Endothelial cell of hepatic sinusoid (primary cell): ENCODE data around the gene ABCB11.

Experiments used
- in situ Hi-C: cut with HindIII; loops from 2 replicates; pipeline ENCODE4 v1.10.0; 2017; ENCODE audit warnings: low sequenced_read_pairs

The ABCB11 gene

GRCh38 chr2:169010633-169011460, 20.3 kb downstream of the ABCB11 start:
- in situ Hi-C loops = no loop called here

GRCh38 chr2:169009865-169010579, 21.1 kb downstream of the ABCB11 start:
- in situ Hi-C loops = no loop called here

GRCh38 chr2:169007941-169008340, 23.2 kb downstream of the ABCB11 start:
- in situ Hi-C loops = no loop called here

GRCh38 chr2:169007356-169007755, 23.8 kb downstream of the ABCB11 start:
- in situ Hi-C loops = no loop called here

- in situ Hi-C loops = no loop called here
Measured at GRCh38 chr2:169006665-169007064, 24.5 kb downstream of the ABCB11 start.

- in situ Hi-C loops = no loop called here
Measured at GRCh38 chr2:169005994-169006393, 25.1 kb downstream of the ABCB11 start.

GRCh38 chr2:169005080-169005598, 26.0 kb downstream of the ABCB11 start:
- in situ Hi-C loops = no loop called here

- in situ Hi-C loops = no loop called here
Measured at GRCh38 chr2:169002161-169002738, 28.9 kb downstream of the ABCB11 start.

- in situ Hi-C loops = no loop called here
Measured at GRCh38 chr2:169001116-169001815, 29.9 kb downstream of the ABCB11 start.

- in situ Hi-C loops = no loop called here
Measured at GRCh38 chr2:168999668-169000213, 31.4 kb downstream of the ABCB11 start.

GRCh38 chr2:168998609-168999211, 32.4 kb downstream of the ABCB11 start:
- in situ Hi-C loops = no loop called here

- in situ Hi-C loops = no loop called here
Measured at GRCh38 chr2:168997794-168998193, 33.3 kb downstream of the ABCB11 start.

- in situ Hi-C loops = no loop called here
Measured at GRCh38 chr2:168997118-168997521, 34.0 kb downstream of the ABCB11 start.

GRCh38 chr2:168995744-168996143, 35.4 kb downstream of the ABCB11 start:
- in situ Hi-C loops = no loop called here

GRCh38 chr2:168993538-168993937, 37.6 kb downstream of the ABCB11 start:
- in situ Hi-C loops = no loop called here

- in situ Hi-C loops = no loop called here
Measured at GRCh38 chr2:168992591-168993349, 38.4 kb downstream of the ABCB11 start.

- in situ Hi-C loops = no loop called here
Measured at GRCh38 chr2:168992026-168992425, 39.1 kb downstream of the ABCB11 start.

GRCh38 chr2:168988755-168989154, 42.4 kb downstream of the ABCB11 start:
- in situ Hi-C loops = no loop called here

GRCh38 chr2:168986398-168986943, 44.7 kb downstream of the ABCB11 start:
- in situ Hi-C loops = no loop called here
